Bronchial epithelial cell (primary cell): ENCODE results near the gene MAP3K7CL. TPM values are rescaled to one million over a fixed set of nuclear protein-coding genes. Genes with fewer than 3 reads are reported as not detected.

Experiments used
- DNase-seq: peaks from one replicate; pipeline ENCODE4 v3.0.0-alpha.2; 2010; ENCODE audit warnings: low read depth
- FAIRE-seq: peaks from 2 replicates; lab custom pipeline; 2011; peaks lifted over from hg19 to GRCh38; lab: Jason Lieb, UNC
- H3K27me3 ChIP-seq: 2 replicates; pipeline ENCODE4 v1.5.1; 2011; ENCODE audit warnings: low read length; ENCODE audit not compliant: control insufficient read depth, insufficient read depth
- H3K36me3 ChIP-seq: 2 replicates; pipeline ENCODE4 v1.5.1; 2011; ENCODE audit warnings: low read length; ENCODE audit not compliant: control insufficient read depth, insufficient read depth
- H3K4me3 ChIP-seq: 2 replicates; pipeline ENCODE4 v1.5.1; 2011; ENCODE audit warnings: mild to moderate bottlenecking, low read depth, low read length, control low read depth
- CTCF ChIP-seq: IDR thresholded peaks from 2 replicates; pipeline ENCODE4 v1.5.1; 2011; ENCODE audit warnings: mild to moderate bottlenecking, moderate library complexity, low read length, control low read depth, inconsistent platforms; ENCODE audit not compliant: insufficient read depth, severe bottlenecking
- total RNA-seq: library from RNA; depleted of rRNA; stranded (reverse); fragments of >200 nt; gene quantifications from 2 replicates; pipeline ENCODE4 v1.2.1, GENCODE V29; 2014

The MAP3K7CL gene
- total RNA-seq, 1 donor from 2014 or later = 5.8 TPM

- no peak for TF ChIP-seq CTCF
These were observed 41.8 kb downstream of the MAP3K7CL start for GRCh38 chr21:29172282-29172681.

GRCh38 chr21:29174607-29175013 lies 44.2 kb downstream of the MAP3K7CL start:
- Histone ChIP-seq H3K4me3 (no peak overlapping the region), H3K36me3 (no peaks in the 10 kb centered on the region), H3K27me3 (no peaks in the 10 kb centered on the region)
- FAIRE-seq = no peak
- DNase-seq = no peak
- TF ChIP-seq CTCF = no peak

More at GRCh38 chr21:29172282-29172681, 41.8 kb downstream of the MAP3K7CL start:
- H3K27me3 ChIP-seq = no peaks in the 10 kb centered on the region
- no peaks in the 10 kb centered on the region for H3K36me3 ChIP-seq
- no peak overlapping the region for H3K4me3 ChIP-seq
- FAIRE-seq = no peak
- no peak for DNase-seq

- Histone ChIP-seq H3K36me3 (no peaks in the 10 kb centered on the region), H3K4me3 (no peak overlapping the region), H3K27me3 (no peaks in the 10 kb centered on the region)
- no peak for TF ChIP-seq CTCF
- no peak for FAIRE-seq
- no peak for DNase-seq
These were observed 45.1 kb downstream of the MAP3K7CL start for GRCh38 chr21:29175408-29176134.

GRCh38 chr21:29176471-29177120 lies 46.2 kb downstream of the MAP3K7CL start:
- H3K27me3 ChIP-seq = no peaks in the 10 kb centered on the region
- no peak for TF ChIP-seq CTCF
- DNase-seq = no peak
- H3K4me3 ChIP-seq = no peak overlapping the region
- no peak for FAIRE-seq
- H3K36me3 ChIP-seq = no peaks in the 10 kb centered on the region

- no peaks in the 10 kb centered on the region for H3K27me3 ChIP-seq
- TF ChIP-seq CTCF = no peak
- FAIRE-seq (no peak), DNase-seq (no peak)
- H3K4me3 ChIP-seq = no peak overlapping the region
- no peaks in the 10 kb centered on the region for H3K36me3 ChIP-seq
These were observed 47.4 kb downstream of the MAP3K7CL start for GRCh38 chr21:29177800-29178199.

GRCh38 chr21:29178926-29179325 lies 48.5 kb downstream of the MAP3K7CL start:
- FAIRE-seq = no peak
- no peak for TF ChIP-seq CTCF

More at GRCh38 chr21:29178926-29179325, 48.5 kb downstream of the MAP3K7CL start:
- Histone ChIP-seq H3K27me3 (no peaks in the 10 kb centered on the region), H3K36me3 (no peaks in the 10 kb centered on the region), H3K4me3 (no peak overlapping the region)
- DNase-seq = no peak
